Embryonic facial prominence (tissue), 1 donor: ENCODE measurements around the gene GEN1.

Experiments
- DNase-seq: peaks from one replicate; pipeline ENCODE4 v3.0.0-alpha.2; 2016; ENCODE audit errors: extremely low spot score

GEN1 gene

GRCh38 chr2:17752892-17753802, 791 bp upstream of the GEN1 start:
- no peak for DNase-seq

GRCh38 chr2:17754773-17755425, 961 bp downstream of the GEN1 start:
- no peak for DNase-seq

GRCh38 chr2:17756668-17757067, 2.7 kb downstream of the GEN1 start:
- DNase-seq, result no peak

GRCh38 chr2:17757321-17757720, 3.4 kb downstream of the GEN1 start:
- DNase-seq, result no peak

- DNase-seq, result no peak
These were observed 4.2 kb downstream of the GEN1 start for GRCh38 chr2:17758118-17758517.

- DNase-seq, result no peak
These were observed 5.9 kb downstream of the GEN1 start for GRCh38 chr2:17759805-17760204.

- DNase-seq, result no peak
These were observed 8.5 kb downstream of the GEN1 start for GRCh38 chr2:17762451-17762850.

GRCh38 chr2:17763641-17764333, 9.8 kb downstream of the GEN1 start:
- DNase-seq, result no peak

GRCh38 chr2:17765398-17765797, 11.5 kb downstream of the GEN1 start:
- no peak for DNase-seq

GRCh38 chr2:17768894-17769293, 15.0 kb downstream of the GEN1 start:
- DNase-seq, result no peak

- no peak for DNase-seq
These were observed 18.0 kb downstream of the GEN1 start for GRCh38 chr2:17771956-17772355.

- no peak for DNase-seq
These were observed 18.6 kb downstream of the GEN1 start for GRCh38 chr2:17772532-17772931.

- no peak for DNase-seq
These were observed 26.6 kb downstream of the GEN1 start for GRCh38 chr2:17780546-17780945.

- no peak for DNase-seq
These were observed 27.5 kb downstream of the GEN1 start for GRCh38 chr2:17781482-17781881.

- DNase-seq, result no peak
These were observed 32.8 kb downstream of the GEN1 start for GRCh38 chr2:17786727-17787126.

- no peak for DNase-seq
These were observed 34.8 kb downstream of the GEN1 start for GRCh38 chr2:17788773-17789172.

GRCh38 chr2:17790536-17790935, 36.6 kb downstream of the GEN1 start:
- no peak for DNase-seq

GRCh38 chr2:17791121-17791816, 37.3 kb downstream of the GEN1 start:
- no peak for DNase-seq

GRCh38 chr2:17791817-17792130, 37.8 kb downstream of the GEN1 start:
- no peak for DNase-seq

GRCh38 chr2:17792515-17792914, 38.6 kb downstream of the GEN1 start:
- no peak for DNase-seq

GRCh38 chr2:17793296-17793695, 39.4 kb downstream of the GEN1 start:
- DNase-seq, result no peak

- no peak for DNase-seq
These were observed 39.9 kb downstream of the GEN1 start for GRCh38 chr2:17793803-17794354.
